Measurements from ENCODE around the gene NTN3. TPM values are rescaled to one million over a fixed set of nuclear protein-coding genes. Genes with fewer than 3 reads are reported as not detected.

Gene NTN3
- total RNA-seq, 1 donor from 2014 or later, result 5.4 TPM

GRCh38 chr16:2457946-2458345 lies 13.2 kb upstream of the NTN3 start:
- Mint-ChIP-seq H3K9me3 (ENCODE audit: unreplicated experiment) (peaks cover 6% of the 10 kb centered on the region), H3K4me3 (ENCODE audit: unreplicated experiment) (no peak overlapping the region), H3K36me3 (ENCODE audit: unreplicated experiment) (no peaks in the 10 kb centered on the region), H3K27ac (ENCODE audit: unreplicated experiment) (peak overlapping the region; percentile 87), H3K4me1 (ENCODE audit: low read depth, unreplicated experiment) (peaks cover 6% of the 10 kb centered on the region), H3K27me3 (ENCODE audit: unreplicated experiment) (peaks cover 14% of the 10 kb centered on the region)
- no peak for TF ChIP-seq CTCF (IDR thresholded peaks at IDR 0.05; ENCODE audit: partially characterized antibody, unreplicated experiment)
- no peak for DNase-seq

DNA sequence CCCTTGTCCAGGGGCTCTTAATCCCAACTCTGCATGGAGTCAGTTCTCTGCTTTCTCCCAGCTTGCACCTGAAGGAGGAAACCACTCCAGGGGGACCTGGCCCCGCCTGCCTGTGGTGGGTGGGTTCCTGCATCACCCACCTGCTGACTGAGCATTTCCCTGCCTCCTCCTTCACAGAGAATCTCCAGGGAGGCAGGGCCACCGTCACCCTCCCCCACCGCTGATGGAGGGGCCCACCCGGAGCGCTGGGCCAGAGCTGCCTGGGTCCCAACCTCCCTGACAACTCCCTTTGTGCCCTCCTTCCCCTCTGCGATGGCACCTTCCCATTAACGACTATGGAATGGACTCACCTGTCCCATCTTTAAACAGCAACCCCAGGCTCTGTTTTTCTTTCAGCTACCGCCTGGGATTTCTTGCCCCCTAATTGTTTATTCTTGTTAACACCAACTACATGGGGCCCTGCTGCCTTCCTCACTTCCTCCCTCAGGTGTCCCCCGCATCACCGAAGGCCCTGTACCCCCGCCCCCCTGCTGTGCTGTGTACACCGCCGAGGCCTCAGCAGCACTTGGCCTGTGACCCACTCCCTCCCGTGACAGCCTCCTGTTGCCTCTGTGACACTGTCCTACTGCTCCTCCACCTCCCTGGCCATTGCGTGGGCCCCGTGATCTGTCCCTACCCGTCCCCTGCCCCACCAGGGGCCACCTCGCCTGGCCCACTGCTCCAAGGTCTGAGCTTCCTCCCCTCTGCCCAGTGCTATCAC lies 12.0 kb upstream of the NTN3 start:
- TF ChIP-seq CTCF (IDR thresholded peaks at IDR 0.05; ENCODE audit: partially characterized antibody, unreplicated experiment), result no peak
- peaks cover 14% of the 10 kb centered on the region for H3K27me3 Mint-ChIP-seq (ENCODE audit: unreplicated experiment)
- no peaks in the 10 kb centered on the region for H3K36me3 Mint-ChIP-seq (ENCODE audit: unreplicated experiment)
- peak overlapping the region; percentile 99 for H3K4me3 Mint-ChIP-seq (ENCODE audit: unreplicated experiment)
- peaks cover 6% of the 10 kb centered on the region for H3K4me1 Mint-ChIP-seq (ENCODE audit: low read depth, unreplicated experiment)
- DNase-seq, result no peak
- peak overlapping the region; percentile 90 for H3K27ac Mint-ChIP-seq (ENCODE audit: unreplicated experiment)
- H3K9me3 Mint-ChIP-seq (ENCODE audit: unreplicated experiment), result peaks cover 6% of the 10 kb centered on the region

GRCh38 chr16:2459647-2460390 lies 11.3 kb upstream of the NTN3 start, which contains the start of gene TEDC2:
Gene TEDC2, plus strand, starts transcription at chr16:2460109. Its CDS starts 36 bp downstream, at chr16:2460145.
- peak; percentile 99 for DNase-seq
- H3K36me3 Mint-ChIP-seq (ENCODE audit: unreplicated experiment), result no peaks in the 10 kb centered on the region
- H3K9me3 Mint-ChIP-seq (ENCODE audit: unreplicated experiment), result peaks cover 6% of the 10 kb centered on the region
- H3K4me3 Mint-ChIP-seq (ENCODE audit: unreplicated experiment), result peak within 1 kb of the TSS; percentile 99
- TF ChIP-seq CTCF (IDR thresholded peaks at IDR 0.05; ENCODE audit: partially characterized antibody, unreplicated experiment), result peak; percentile 9
- H3K27ac Mint-ChIP-seq (ENCODE audit: unreplicated experiment), result peak within 1 kb of the TSS; percentile 90
- H3K27me3 Mint-ChIP-seq (ENCODE audit: unreplicated experiment), result peaks cover 14% of the 10 kb centered on the region
- peaks cover 6% of the 10 kb centered on the region for H3K4me1 Mint-ChIP-seq (ENCODE audit: low read depth, unreplicated experiment)

GRCh38 chr16:2460391-2460713 lies 10.7 kb upstream of the NTN3 start:
- TF ChIP-seq CTCF (IDR thresholded peaks at IDR 0.05; ENCODE audit: partially characterized antibody, unreplicated experiment), result peak; percentile 0
- Mint-ChIP-seq H3K4me3 (ENCODE audit: unreplicated experiment) (peak overlapping the region; percentile 79), H3K4me1 (ENCODE audit: low read depth, unreplicated experiment) (peaks cover 6% of the 10 kb centered on the region), H3K36me3 (ENCODE audit: unreplicated experiment) (no peaks in the 10 kb centered on the region), H3K27me3 (ENCODE audit: unreplicated experiment) (peaks cover 12% of the 10 kb centered on the region), H3K27ac (ENCODE audit: unreplicated experiment) (no peak overlapping the region), H3K9me3 (ENCODE audit: unreplicated experiment) (peaks cover 6% of the 10 kb centered on the region)
- DNase-seq, result no peak

DNA sequence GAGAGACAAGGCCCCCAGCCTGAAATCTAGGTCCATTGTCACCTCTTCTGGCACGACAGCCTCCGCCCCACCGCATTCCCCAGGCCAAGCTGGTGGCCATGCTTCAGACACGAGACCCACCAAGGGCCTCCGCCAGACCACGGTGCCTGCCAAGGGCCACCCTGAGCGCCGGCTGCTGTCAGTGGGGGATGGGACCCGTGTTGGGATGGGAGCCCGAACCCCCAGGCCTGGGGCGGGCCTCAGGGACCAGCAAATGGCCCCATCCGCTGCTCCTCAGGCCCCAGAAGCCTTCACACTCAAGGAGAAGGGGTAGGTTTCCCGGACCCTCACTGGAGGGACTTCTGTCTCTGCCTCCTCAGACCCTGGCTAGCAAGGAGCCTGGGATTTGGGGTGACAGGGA lies 10.2 kb upstream of the NTN3 start:
- Mint-ChIP-seq H3K9me3 (ENCODE audit: unreplicated experiment) (peaks cover 6% of the 10 kb centered on the region), H3K4me3 (ENCODE audit: unreplicated experiment) (no peak overlapping the region), H3K27me3 (ENCODE audit: unreplicated experiment) (peaks cover 12% of the 10 kb centered on the region), H3K36me3 (ENCODE audit: unreplicated experiment) (no peaks in the 10 kb centered on the region), H3K4me1 (ENCODE audit: low read depth, unreplicated experiment) (peaks cover 6% of the 10 kb centered on the region), H3K27ac (ENCODE audit: unreplicated experiment) (no peak overlapping the region)
- DNase-seq, result no peak
- no peak for TF ChIP-seq CTCF (IDR thresholded peaks at IDR 0.05; ENCODE audit: partially characterized antibody, unreplicated experiment)
